Epithelial cell of proximal tubule (primary cell): Measurements from ENCODE around the gene ROR1. TPM values are rescaled to one million over a fixed set of nuclear protein-coding genes. Genes with fewer than 3 reads are reported as not detected.

Source experiments
- DNase-seq: peaks from one replicate; pipeline ENCODE4 v3.0.0-alpha.2; 2011; ENCODE audit warnings: low read depth
- H3K4me3 ChIP-seq: 2 replicates; pipeline ENCODE4 v1.5.1; 2011; ENCODE audit warnings: low read depth, mild to moderate bottlenecking, low read length
- CTCF ChIP-seq: conservative IDR thresholded peaks from 2 replicates; pipeline ENCODE4 v1.5.1; 2012; ENCODE audit warnings: low read depth, mild to moderate bottlenecking, low read length
- total RNA-seq: library from RNA; depleted of rRNA; stranded (reverse); fragments of >200 nt; gene quantifications from 2 replicates; pipeline ENCODE4 v1.2.3, GENCODE V29; 2015

Gene ROR1
- total RNA-seq, 1 donor from 2014 or later, result 5.9 TPM

DNA sequence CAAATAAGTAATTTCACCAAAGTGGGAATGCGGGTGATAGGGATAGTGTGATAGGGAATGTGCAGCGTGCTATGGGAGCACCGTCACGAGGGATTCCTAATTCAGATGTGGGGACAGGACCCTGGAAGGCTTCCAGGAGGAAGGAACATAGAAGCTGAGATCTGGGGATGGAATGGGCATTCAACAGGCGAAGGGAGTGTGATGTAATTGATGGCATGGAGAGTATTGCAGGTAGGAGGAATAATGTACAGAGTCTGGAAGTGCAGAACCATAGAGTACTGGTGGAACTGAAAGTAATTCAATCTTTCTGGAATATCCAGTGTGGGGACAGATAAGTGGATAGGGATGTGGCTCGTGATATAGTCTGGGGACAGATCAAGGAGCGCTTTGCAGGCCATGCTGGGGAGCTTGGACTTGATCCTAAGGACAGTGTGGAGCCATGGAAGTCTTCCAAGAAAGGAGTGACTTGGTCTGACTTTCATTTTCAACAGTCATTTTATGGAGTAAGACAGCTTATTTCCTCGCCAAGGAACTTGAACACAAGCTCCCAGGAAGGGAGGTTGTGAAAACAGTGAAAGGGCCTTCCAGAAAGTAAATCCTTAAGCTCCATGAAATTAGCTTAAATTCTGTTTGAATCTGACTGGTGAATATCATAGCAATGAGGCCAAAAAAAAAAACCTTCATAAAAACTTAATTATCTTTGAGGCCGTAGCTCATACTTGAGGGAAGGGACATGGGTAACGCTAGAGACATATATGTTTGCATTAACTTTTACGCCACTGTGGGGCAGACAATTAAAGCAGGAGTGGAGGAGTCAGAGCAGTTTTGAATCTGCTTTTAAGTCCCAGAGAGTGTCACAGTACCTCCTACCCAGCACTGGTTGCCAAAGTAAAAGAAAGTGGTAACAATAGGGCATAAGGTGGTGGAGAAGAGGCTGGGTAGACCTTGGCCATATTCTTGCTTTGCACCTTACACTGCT lies 55.8 kb downstream of the ROR1 start:
- no peak for DNase-seq
- no peak overlapping the region for H3K4me3 ChIP-seq
- TF ChIP-seq CTCF, result no peak

DNA sequence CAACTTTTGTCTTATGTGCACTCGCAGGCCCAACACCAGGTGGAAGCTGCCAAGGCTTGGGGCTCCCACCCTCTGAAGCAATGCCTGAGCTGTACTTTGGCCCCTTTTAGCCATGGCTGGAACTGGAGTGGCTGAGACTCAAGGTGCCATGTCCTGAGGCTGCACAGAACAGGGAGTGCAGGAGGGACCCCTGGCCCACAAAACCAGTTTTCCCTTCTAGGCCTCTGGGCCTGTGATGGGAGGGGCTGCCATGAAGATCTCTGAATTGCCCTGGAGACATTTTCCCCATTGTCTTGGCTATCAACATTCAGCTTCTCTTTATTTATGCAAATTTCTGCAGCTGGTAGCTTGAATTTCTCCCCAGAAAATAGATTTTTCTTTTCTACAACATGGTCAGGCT lies 57.6 kb downstream of the ROR1 start:
- H3K4me3 ChIP-seq, result no peak overlapping the region
- no peak for DNase-seq
- no peak for TF ChIP-seq CTCF

- no peak overlapping the region for H3K4me3 ChIP-seq
- no peak for TF ChIP-seq CTCF
- no peak for DNase-seq
Observed at GRCh38 chr1:63833363-63834119, 59.7 kb downstream of the ROR1 start.

- TF ChIP-seq CTCF, result no peak
- no peak overlapping the region for H3K4me3 ChIP-seq
- no peak for DNase-seq
Observed at GRCh38 chr1:63835128-63835527, 61.3 kb downstream of the ROR1 start.

- no peak for DNase-seq
- no peak overlapping the region for H3K4me3 ChIP-seq
- TF ChIP-seq CTCF, result no peak
Observed at GRCh38 chr1:63836374-63836773, 62.6 kb downstream of the ROR1 start.

GRCh38 chr1:63836830-63837229 lies 63.0 kb downstream of the ROR1 start:
- no peak overlapping the region for H3K4me3 ChIP-seq
- DNase-seq, result no peak
- TF ChIP-seq CTCF, result no peak
